Upper lobe of left lung (tissue), 6 donors: ENCODE measurements around the gene MGAT4A. TPM values are rescaled to one million over a fixed set of nuclear protein-coding genes. Genes with fewer than 3 reads are reported as not detected.

Source experiments
- ATAC-seq, 2 donors: fragments of 200-7000 bp; cut with Tn5 transposase; one replicate each; pipeline ENCODE4 v1.9.1; 2022; ENCODE audit warnings: mild to moderate bottlenecking in 2 of 2, moderate library complexity in 2 of 2; ENCODE audit not compliant: low FRiP score in 2 of 2
- DNase-seq, 2 donors: peaks; one replicate each; pipeline ENCODE4 v3.0.0-alpha.2; 2019 to 2020
- H3K27ac ChIP-seq, 4 donors: fragments of 200-600 bp; sonication (generic); one replicate each; pipeline ENCODE4 v1.5.1; 2016 to 2019
- H3K27me3 ChIP-seq, 4 donors: fragments of 200-600 bp; sonication (generic); one replicate each; pipeline ENCODE4 v1.5.1; 2017 to 2019
- H3K36me3 ChIP-seq, 4 donors: fragments of 200-600 bp; sonication (generic); one replicate each; pipeline ENCODE4 v1.5.1; 2016 to 2019
- H3K4me1 ChIP-seq, 4 donors: fragments of 200-600 bp; sonication (generic); one replicate each; pipeline ENCODE4 v1.5.1; 2018 to 2019
- H3K4me3 ChIP-seq, 4 donors: fragments of 200-600 bp; sonication (generic); one replicate each; pipeline ENCODE4 v1.5.1; 2017 to 2019; ENCODE audit warnings: mild to moderate bottlenecking in 2 of 4, moderate library complexity in 1 of 4
- H3K9me3 ChIP-seq, 4 donors: fragments of 200-600 bp; sonication (generic); one replicate each; pipeline ENCODE4 v1.5.1; 2018 to 2019
- CTCF ChIP-seq, 6 experiments: fragments of 450-650 bp in 4 of 6; fragments of 200-600 bp in 2 of 6; sonication (generic) in 2 of 6; IDR thresholded peaks; one replicate each; pipeline ENCODE4 v1.5.1; 2016 to 2019; ENCODE audit warnings: antibody characterized with exemption in 6 of 6
- EP300 ChIP-seq, 4 donors: sonication (generic); formaldehyde crosslinking; IDR thresholded peaks; one replicate each; pipeline ENCODE4 v1.5.1; 2017; ENCODE audit warnings: antibody characterized with exemption in 4 of 4, control low read depth in 2 of 4
- POLR2A ChIP-seq, 4 donors: fragments of 450-650 bp; IDR thresholded peaks; one replicate each; pipeline ENCODE4 v1.5.1; 2016 to 2017; ENCODE audit warnings: antibody characterized with exemption in 4 of 4, mild to moderate bottlenecking in 2 of 4
- POLR2AphosphoS5 ChIP-seq, 2 donors: sonication (generic); formaldehyde crosslinking; IDR thresholded peaks; one replicate each; pipeline ENCODE4 v1.5.1; 2017; ENCODE audit warnings: antibody characterized with exemption in 2 of 2
- WGBS, 2 donors: methylation state at CpG; one replicate each; pipeline ENCODE4 v1.1.5; 2017 to 2018; 5-methylcytosine and 5-hydroxymethylcytosine counted together
- total RNA-seq, 6 donors: library from RNA; depleted of rRNA in 4 of 6; stranded (reverse); fragments of >200 nt in 4 of 6; gene quantifications; one replicate each; pipeline versions ENCODE4 v1.1.0 to v1.2.1, GENCODE V29; 2016 to 2021
- donor health status: DM: no; HTN: no; CAD: no; lungs with moderate emphysema.
- donor health status: DM: no; HTN: yes; CAD: no; lungs with severe emphysema.

Gene MGAT4A
- total RNA-seq, 6 donors from 2014 or later, result 28.4 to 69.6 (median 53.6) TPM

DNA sequence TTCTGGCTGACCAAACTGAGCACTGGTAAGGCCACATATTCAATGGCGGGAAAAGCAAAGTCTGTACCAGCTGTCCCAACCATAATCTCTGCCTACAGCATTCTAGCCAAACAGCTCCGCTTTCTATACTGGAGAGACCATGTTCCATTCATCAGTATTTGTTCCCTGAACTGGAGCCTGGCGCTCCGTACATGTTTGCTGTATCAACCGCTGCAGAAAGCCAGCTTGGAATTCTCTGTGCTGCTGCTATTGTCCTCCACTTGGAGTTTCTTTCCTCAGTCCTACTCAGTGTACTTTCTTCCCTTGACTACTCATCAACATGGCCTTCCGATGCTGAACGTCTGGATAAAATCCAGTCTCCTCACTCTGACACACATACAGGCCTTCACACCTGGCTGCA lies 124.5 kb downstream of the MGAT4A start:
- Histone ChIP-seq H3K36me3 (peaks cover 4 to 33% (median 13%) of the 10 kb centered on the region in 4 donors), H3K27me3 (no peaks in the 10 kb centered on the region), H3K9me3 (no peaks in the 10 kb centered on the region), H3K4me3 (no peak overlapping the region), H3K27ac (no peak overlapping the region), H3K4me1 (peaks cover 34 to 55% (median 38%) of the 10 kb centered on the region in 4 donors)
- ATAC-seq (no peak), DNase-seq (no peak)
- 90 to 92% methylated on average over 7 of the region's 7 CpGs for WGBS, 2 donors
- TF ChIP-seq CTCF (IDR thresholded peaks at IDR 0.05), result no peak
- no peak for TF ChIP-seq POLR2A (IDR thresholded peaks at IDR 0.05)
- no peak for TF ChIP-seq EP300 (IDR thresholded peaks at IDR 0.05)
- no peak for TF ChIP-seq POLR2AphosphoS5 (IDR thresholded peaks at IDR 0.05)

DNA sequence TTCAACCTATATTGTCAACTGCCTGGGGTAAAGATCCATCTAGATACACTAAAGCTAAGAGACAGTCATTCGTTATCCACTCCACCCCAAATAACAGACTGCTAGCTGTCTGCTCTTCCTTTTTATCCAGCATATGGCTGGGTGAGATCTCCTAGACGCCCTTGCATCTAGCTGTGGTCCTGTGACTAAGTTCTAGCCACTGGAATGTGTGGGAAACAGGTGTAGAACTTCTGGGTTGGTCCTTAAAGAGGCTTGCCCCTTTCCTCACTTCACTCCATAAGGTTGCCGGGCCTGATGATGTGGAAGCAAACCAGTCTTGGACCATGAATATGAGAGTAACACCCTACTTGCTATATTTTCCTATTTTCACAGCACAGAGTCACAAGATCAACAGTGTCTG lies 125.9 kb downstream of the MGAT4A start:
- peaks cover 23 to 42% (median 26%) of the 10 kb centered on the region in 4 donors for H3K4me1 ChIP-seq
- ATAC-seq, result no peak
- peaks cover 0 to 36% (median 22%) of the 10 kb centered on the region in 4 donors for H3K36me3 ChIP-seq
- no peak for DNase-seq
- H3K27ac ChIP-seq, result no peak overlapping the region
- TF ChIP-seq POLR2AphosphoS5 (IDR thresholded peaks at IDR 0.05) (no peak), CTCF (IDR thresholded peaks at IDR 0.05) (no peak), POLR2A (IDR thresholded peaks at IDR 0.05) (no peak), EP300 (IDR thresholded peaks at IDR 0.05) (no peak)
- H3K4me3 ChIP-seq, result no peak overlapping the region
- H3K27me3 ChIP-seq, result no peaks in the 10 kb centered on the region
- H3K9me3 ChIP-seq, result no peaks in the 10 kb centered on the region
- 76 to 78% methylated on average over 3 of the region's 3 CpGs for WGBS, 2 donors

- peaks cover 3 to 41% (median 28%) of the 10 kb centered on the region in 4 donors for H3K36me3 ChIP-seq
- H3K27me3 ChIP-seq, result no peaks in the 10 kb centered on the region
- DNase-seq, result no peak
- no peak for ATAC-seq
- H3K27ac ChIP-seq, result no peak overlapping the region
- no peak for TF ChIP-seq POLR2A (IDR thresholded peaks at IDR 0.05)
- no peak for TF ChIP-seq EP300 (IDR thresholded peaks at IDR 0.05)
- TF ChIP-seq CTCF (IDR thresholded peaks at IDR 0.05), result no peak
- no peak for TF ChIP-seq POLR2AphosphoS5 (IDR thresholded peaks at IDR 0.05)
- no peak overlapping the region for H3K4me3 ChIP-seq
- 85 to 100% methylated on average over 2 of the region's 2 CpGs for WGBS, 2 donors
- no peaks in the 10 kb centered on the region for H3K9me3 ChIP-seq
- H3K4me1 ChIP-seq, result peaks cover 17 to 36% (median 21%) of the 10 kb centered on the region in 4 donors
Observed at GRCh38 chr2:98604547-98604946, 126.4 kb downstream of the MGAT4A start.

- H3K4me1 ChIP-seq, result peaks cover 4 to 19% (median 7%) of the 10 kb centered on the region in 4 donors
- no peak overlapping the region for H3K4me3 ChIP-seq
- no peak for TF ChIP-seq POLR2A (IDR thresholded peaks at IDR 0.05)
- peak in 5 of 6 experiments; percentile 19 to 52 (median 31) for TF ChIP-seq CTCF (IDR thresholded peaks at IDR 0.05)
- no peak for TF ChIP-seq EP300 (IDR thresholded peaks at IDR 0.05)
- no peaks in the 10 kb centered on the region for H3K9me3 ChIP-seq
- no peaks in the 10 kb centered on the region for H3K27me3 ChIP-seq
- no peak overlapping the region for H3K27ac ChIP-seq
- no peak for DNase-seq
- H3K36me3 ChIP-seq, result peaks cover 3 to 64% (median 35%) of the 10 kb centered on the region in 4 donors
- peak; percentile 55 to 69 for ATAC-seq
- 75 to 85% methylated on average over 2 to 3 of the region's 3 CpGs for WGBS, 2 donors
Observed at GRCh38 chr2:98601532-98602132, 129.3 kb downstream of the MGAT4A start.
